ENCODE measurements around the gene ANKRD33.

The ANKRD33 gene

GRCh38 chr12:51887476-51888315 lies at the start of gene ANKRD33:
ANKRD33 (plus strand) TSS chr12:51888103; CDS start chr12:51888187, 84 bp downstream.
- DNase-seq (ENCODE audit: low read depth) = no peak

- DNase-seq (ENCODE audit: low read depth) = no peak
Observed at GRCh38 chr12:51838762-51839161, 49.1 kb upstream of the ANKRD33 start.

GRCh38 chr12:51839310-51839947 lies 48.5 kb upstream of the ANKRD33 start:
- DNase-seq (ENCODE audit: low read depth) = no peak

GRCh38 chr12:51840966-51841365 lies 46.9 kb upstream of the ANKRD33 start:
- no peak for DNase-seq (ENCODE audit: low read depth)

GRCh38 chr12:51841727-51842126 lies 46.2 kb upstream of the ANKRD33 start:
- no peak for DNase-seq (ENCODE audit: low read depth)

GRCh38 chr12:51844854-51845253 lies 43.0 kb upstream of the ANKRD33 start:
- DNase-seq (ENCODE audit: low read depth) = no peak

GRCh38 chr12:51845482-51845881 lies 42.4 kb upstream of the ANKRD33 start:
- DNase-seq (ENCODE audit: low read depth) = no peak

- DNase-seq (ENCODE audit: low read depth) = no peak
Observed at GRCh38 chr12:51846271-51846691, 41.6 kb upstream of the ANKRD33 start.

GRCh38 chr12:51846911-51847642 lies 40.8 kb upstream of the ANKRD33 start:
- DNase-seq (ENCODE audit: low read depth) = peak; percentile 45

- no peak for DNase-seq (ENCODE audit: low read depth)
Observed at GRCh38 chr12:51847643-51848325, 40.1 kb upstream of the ANKRD33 start.

- DNase-seq (ENCODE audit: low read depth) = no peak
Observed at GRCh38 chr12:51848326-51848727, 39.6 kb upstream of the ANKRD33 start, which contains the start of gene FIGNL2. FIGNL2 (minus strand) TSS chr12:51848718; CDS start chr12:51822413, 26,305 bp downstream.

- no peak for DNase-seq (ENCODE audit: low read depth)
Observed at GRCh38 chr12:51848841-51849735, 38.8 kb upstream of the ANKRD33 start.

- no peak for DNase-seq (ENCODE audit: low read depth)
Observed at GRCh38 chr12:51850081-51850964, 37.6 kb upstream of the ANKRD33 start.

GRCh38 chr12:51850965-51851299 lies 37.0 kb upstream of the ANKRD33 start:
- no peak for DNase-seq (ENCODE audit: low read depth)

GRCh38 chr12:51851413-51852124 lies 36.3 kb upstream of the ANKRD33 start:
- DNase-seq (ENCODE audit: low read depth) = no peak

- DNase-seq (ENCODE audit: low read depth) = no peak
Observed at GRCh38 chr12:51852404-51853137, 35.3 kb upstream of the ANKRD33 start.

GRCh38 chr12:51855586-51856428 lies 32.1 kb upstream of the ANKRD33 start:
- DNase-seq (ENCODE audit: low read depth) = no peak

GRCh38 chr12:51860986-51861385 lies 26.9 kb upstream of the ANKRD33 start:
- DNase-seq (ENCODE audit: low read depth) = no peak

Data from activated T-cell treated with anti-CD3 and anti-CD28 coated beads for 48 hours (primary cell).